ENCODE results near the gene PCTP.
A peak's percentile ranks its signal among the peaks of the same experiment; 100 is the strongest.

PCTP gene

GRCh38 chr17:55757659-55758058, 6.8 kb downstream of the PCTP start:
- no peak for DNase-seq (ENCODE audit: low spot score)

- DNase-seq (ENCODE audit: low spot score), result no peak
These were observed 7.3 kb downstream of the PCTP start for GRCh38 chr17:55758171-55758570.

DNA sequence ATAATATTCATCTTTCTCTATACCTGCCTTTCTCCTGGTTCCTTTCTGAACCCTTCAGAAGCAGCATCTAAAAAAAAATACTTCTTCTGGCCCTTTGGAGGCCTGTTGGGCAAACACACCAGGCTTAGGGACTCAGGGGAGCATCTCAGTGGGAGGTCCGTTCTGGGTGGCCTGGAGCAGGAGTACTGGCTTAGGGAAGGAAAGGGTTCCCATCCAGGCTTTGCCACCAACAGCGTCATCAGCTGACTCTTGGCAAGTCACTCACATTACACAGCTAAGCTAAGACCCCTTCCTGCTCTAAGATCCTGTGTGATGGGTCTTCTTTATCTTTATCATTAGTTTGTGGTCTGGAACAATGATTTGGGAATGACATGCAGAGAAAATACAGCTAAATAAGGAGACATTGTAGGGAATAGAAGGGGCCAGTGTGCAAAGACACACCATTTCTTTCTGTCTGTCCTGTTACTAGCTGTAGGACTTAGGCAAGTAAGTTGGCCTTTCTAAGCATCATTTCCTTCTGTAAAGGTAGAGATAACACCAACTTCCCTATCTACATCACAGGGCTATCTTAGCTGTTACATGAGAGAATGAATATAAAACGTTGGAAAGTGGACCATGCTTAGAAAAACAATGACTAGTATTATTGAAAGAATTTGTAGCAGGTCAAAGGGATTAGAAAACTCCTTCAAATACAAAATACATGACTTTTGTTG, 9.9 kb downstream of the PCTP start:
- no peak for DNase-seq (ENCODE audit: low spot score)

DNA sequence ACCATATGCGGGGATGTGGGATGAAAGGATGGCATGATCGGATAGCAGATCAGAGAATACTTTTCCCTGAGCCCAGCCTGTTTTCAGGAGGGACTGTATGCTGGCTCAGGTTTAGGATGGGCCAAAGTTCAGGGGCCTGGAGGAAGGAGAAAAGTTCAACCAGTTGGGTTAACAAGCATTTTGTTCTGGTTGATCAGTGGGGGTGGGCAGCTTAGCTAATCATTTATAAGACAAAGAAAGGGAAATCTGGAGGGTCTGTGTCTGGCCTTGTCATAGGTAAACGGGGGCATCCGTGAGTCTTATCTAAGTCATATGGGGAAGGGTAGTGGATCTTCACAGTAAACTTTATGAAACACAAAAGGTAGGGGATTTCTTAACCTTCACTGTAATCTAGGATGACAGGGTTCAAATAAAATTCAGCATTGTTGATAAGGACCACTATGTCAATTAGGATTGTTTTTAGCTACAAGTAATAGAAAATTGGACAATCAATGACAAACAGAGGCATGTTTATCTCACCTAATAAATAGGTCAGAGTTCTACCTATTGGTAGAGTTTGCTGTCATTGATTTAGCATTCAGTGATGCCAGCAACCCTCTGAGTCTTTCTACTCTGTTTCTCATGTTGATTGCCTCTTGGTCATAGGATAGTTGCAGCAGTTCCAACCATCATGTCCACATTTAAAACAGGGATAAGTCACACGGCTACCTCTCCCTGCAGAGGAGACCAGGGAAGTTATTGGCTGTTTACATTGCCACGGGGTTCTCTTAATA, 11.4 kb downstream of the PCTP start:
- no peak for DNase-seq (ENCODE audit: low spot score)

DNA sequence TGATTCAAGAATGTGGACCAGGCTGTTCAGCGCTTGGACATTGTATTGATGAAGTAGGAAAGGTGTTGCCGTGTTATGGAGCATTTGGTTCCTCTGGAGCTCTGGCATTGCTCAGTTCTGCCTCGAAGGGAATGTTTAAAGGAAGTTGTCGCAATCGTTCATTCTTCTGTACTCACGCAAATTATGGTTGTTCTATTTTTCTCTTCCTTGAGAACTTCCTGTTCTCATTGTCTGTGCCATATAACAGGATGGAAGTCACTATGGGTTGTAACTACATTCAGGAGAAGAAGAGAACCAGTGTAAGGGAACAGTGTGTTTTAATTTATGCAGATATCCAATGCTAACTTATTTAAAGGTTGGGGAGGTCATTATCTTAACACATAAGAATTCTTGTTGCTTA, 13.0 kb downstream of the PCTP start:
- DNase-seq (ENCODE audit: low spot score), result no peak

GRCh38 chr17:55764610-55765009, 13.8 kb downstream of the PCTP start:
- no peak for DNase-seq (ENCODE audit: low spot score)

DNA sequence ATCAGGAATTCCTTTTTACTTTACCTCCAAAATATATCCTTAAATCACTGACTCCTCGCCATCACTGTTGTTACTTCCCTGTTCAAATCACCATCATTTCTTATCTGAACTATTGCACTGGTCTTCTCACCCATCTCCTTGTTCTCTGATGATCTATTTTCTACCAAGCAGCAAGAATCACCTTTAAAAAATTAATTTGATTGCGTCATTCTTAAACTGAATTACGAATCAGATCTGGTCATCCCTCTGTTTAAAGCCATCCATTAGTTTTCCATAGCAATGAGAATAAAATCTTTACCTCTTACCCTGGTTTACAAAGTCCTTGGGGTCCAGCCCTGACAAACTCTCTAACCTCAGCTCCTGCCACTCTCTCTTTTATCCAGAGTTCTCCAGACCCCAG, 14.6 kb downstream of the PCTP start:
- no peak for DNase-seq (ENCODE audit: low spot score)

DNA sequence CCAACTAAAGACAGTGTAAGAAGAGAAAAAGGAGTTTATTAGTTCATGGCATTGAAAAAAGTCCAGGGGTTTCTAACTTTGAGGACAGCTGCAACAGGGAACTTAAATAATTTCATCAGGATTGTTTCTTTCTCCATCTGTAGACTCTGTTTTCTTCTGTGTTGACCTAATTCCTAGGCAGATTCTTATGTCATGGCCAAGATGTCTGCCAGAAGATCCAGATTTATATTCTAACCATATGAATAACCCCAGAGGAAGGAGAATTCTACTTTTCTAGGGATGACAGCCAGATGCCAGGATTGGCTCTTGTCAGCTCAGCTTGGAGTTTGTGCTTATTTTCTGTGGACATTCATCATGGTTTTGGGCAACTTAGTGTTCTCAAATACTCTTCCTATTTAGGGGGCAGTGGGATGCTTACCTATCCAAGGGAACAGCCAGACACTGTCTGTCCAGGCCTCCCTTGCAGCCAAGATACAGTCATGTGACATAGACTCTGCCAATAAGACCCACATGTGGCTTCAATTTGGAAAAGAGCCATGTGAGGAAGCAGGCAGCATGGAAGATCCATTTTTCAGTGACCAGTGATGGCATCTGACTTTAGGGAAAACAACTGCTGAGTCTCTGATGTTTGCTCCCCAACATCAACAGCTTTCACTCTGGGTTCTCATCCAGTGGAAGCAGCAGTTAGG, 18.2 kb downstream of the PCTP start:
- DNase-seq (ENCODE audit: low spot score), result no peak

DNA sequence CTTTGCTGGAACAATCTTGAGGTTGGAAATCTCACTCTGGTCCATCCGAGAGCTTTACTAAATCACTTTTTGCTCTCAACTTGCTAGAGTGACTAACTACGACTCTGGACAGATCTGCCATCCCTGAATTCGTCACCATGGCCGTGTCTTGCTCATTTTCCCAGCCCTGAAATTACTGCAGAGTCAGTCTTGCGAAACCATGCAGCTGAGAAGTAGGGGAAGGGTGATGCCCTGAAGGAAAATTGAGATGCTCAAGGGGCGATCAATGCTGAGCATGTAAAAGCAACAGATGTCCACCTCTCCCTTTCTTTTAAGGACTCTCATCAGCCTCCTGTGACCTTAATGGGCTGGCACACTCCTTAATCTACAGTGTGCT, 18.8 kb downstream of the PCTP start:
- no peak for DNase-seq (ENCODE audit: low spot score)

GRCh38 chr17:55770196-55770870, 19.5 kb downstream of the PCTP start:
- peak; percentile 44 for DNase-seq (ENCODE audit: low spot score)

GRCh38 chr17:55772086-55772485, 21.2 kb downstream of the PCTP start:
- no peak for DNase-seq (ENCODE audit: low spot score)

DNA sequence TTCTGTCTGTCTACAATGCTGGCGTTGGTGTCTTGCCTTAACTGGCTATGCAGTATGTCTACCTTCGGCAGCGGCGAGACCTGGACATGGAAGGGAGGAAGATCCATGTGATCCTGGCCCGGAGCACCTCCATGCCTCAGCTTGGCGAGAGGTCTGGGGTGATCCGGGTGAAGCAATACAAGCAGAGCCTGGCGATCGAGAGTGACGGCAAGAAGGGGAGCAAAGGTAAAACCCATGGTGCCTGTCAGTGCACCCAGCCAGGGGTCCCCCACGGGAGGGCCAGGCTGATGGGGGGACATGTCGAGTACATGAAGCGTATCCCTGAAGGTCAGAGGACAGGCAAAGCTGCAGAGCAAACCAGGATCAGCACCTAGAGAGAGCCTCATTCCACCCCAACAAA, 22.8 kb downstream of the PCTP start:
- no peak for DNase-seq (ENCODE audit: low spot score)

DNA sequence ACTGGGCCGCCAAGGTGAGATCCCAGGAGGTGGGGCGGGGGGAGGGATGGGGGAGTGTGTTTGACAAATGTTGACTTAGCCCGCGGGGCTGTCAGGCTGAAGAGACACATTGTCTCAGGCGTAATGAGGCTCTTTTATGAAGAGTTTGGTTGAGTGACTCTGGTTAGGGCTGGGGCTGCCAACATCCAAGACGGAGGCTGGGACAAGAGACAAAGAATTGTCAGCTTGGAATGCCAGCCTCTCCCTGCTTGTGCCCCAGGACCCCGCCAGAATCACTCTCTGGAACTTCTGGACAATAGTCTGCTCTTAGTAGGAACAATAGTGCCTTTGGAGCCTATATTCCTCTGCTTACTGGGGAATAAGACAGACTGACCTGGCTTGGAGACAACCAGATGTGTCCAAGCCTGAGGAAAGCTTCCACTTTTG, 24.0 kb downstream of the PCTP start:
- DNase-seq (ENCODE audit: low spot score), result peak; percentile 40

DNA sequence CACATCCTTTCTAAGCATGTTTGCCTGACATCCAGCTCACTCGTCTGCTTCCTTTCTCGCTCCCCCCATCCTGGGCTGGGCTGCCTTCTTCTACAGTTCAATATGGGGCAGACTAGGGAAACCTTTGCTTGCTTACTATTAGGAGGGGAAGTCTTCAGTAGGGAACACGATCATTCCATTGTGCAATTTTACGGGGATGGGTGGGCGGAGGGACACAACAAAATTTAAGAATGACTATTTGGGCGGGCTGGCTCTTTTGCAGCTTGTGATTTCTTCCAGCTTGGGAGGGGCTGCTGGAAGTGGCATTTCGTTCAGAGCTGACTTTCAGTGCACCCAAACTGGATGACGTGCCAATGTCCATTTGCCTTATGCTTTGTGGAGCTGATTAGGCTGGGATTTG, 25.4 kb downstream of the PCTP start:
- DNase-seq (ENCODE audit: low spot score), result no peak

- DNase-seq (ENCODE audit: low spot score), result no peak
These were observed 26.7 kb downstream of the PCTP start for GRCh38 chr17:55777471-55777971.

- DNase-seq (ENCODE audit: low spot score), result no peak
These were observed 27.7 kb downstream of the PCTP start for GRCh38 chr17:55778389-55779118.

- DNase-seq (ENCODE audit: low spot score), result no peak
These were observed 32.9 kb downstream of the PCTP start for GRCh38 chr17:55783684-55784245.

- no peak for DNase-seq (ENCODE audit: low spot score)
These were observed 33.8 kb downstream of the PCTP start for GRCh38 chr17:55784666-55785065.

- no peak for DNase-seq (ENCODE audit: low spot score)
These were observed 34.3 kb downstream of the PCTP start for GRCh38 chr17:55785181-55785580.

- DNase-seq (ENCODE audit: low spot score), result no peak
These were observed 42.4 kb downstream of the PCTP start for GRCh38 chr17:55793272-55793671.
